Suprapubic skin (tissue), 4 donors: ENCODE data around the gene STAT3. TPM values are rescaled to one million over a fixed set of nuclear protein-coding genes. Genes with fewer than 3 reads are reported as not detected.
A peak's percentile ranks its signal among the peaks of the same experiment; 100 is the strongest.

Source experiments
- DNase-seq, 2 donors: peaks; one replicate each; pipeline ENCODE4 v3.0.0-alpha.2; 2019; ENCODE audit warnings: low spot score in 2 of 2
- H3K27ac ChIP-seq: fragments of 200-600 bp; sonication (generic); one replicate; pipeline ENCODE4 v1.5.1; 2019
- H3K27me3 ChIP-seq: fragments of 200-600 bp; sonication (generic); one replicate; pipeline ENCODE4 v1.5.1; 2019
- H3K36me3 ChIP-seq: fragments of 200-600 bp; sonication (generic); one replicate; pipeline ENCODE4 v1.5.1; 2019
- H3K4me1 ChIP-seq: fragments of 200-600 bp; sonication (generic); one replicate; pipeline ENCODE4 v1.5.1; 2019
- H3K4me3 ChIP-seq: fragments of 200-600 bp; sonication (generic); one replicate; pipeline ENCODE4 v1.5.1; 2019; ENCODE audit warnings: mild to moderate bottlenecking
- H3K9me3 ChIP-seq: fragments of 200-600 bp; sonication (generic); one replicate; pipeline ENCODE4 v1.5.1; 2019
- EP300 ChIP-seq: sonication (generic); formaldehyde crosslinking; IDR thresholded peaks from one replicate; pipeline ENCODE4 v1.6.1; 2017; ENCODE audit warnings: antibody characterized with exemption
- POLR2A ChIP-seq, 2 donors: fragments of 450-650 bp; IDR thresholded peaks; one replicate each; pipeline ENCODE4 v1.6.1; 2017; ENCODE audit warnings: antibody characterized with exemption in 2 of 2, mild to moderate bottlenecking in 2 of 2, moderate library complexity in 2 of 2
- POLR2AphosphoS5 ChIP-seq, 3 donors: sonication (generic); formaldehyde crosslinking; IDR thresholded peaks; one replicate each; pipeline ENCODE4 v1.6.1; 2017; ENCODE audit warnings: antibody characterized with exemption in 3 of 3
- WGBS: methylation state at CpG from one replicate; pipeline ENCODE4 v1.1.5; 2018; 5-methylcytosine and 5-hydroxymethylcytosine counted together
- total RNA-seq, 4 donors: library from RNA; depleted of rRNA; stranded (reverse); fragments of >200 nt; gene quantifications; one replicate each; pipeline ENCODE4 v1.1.0, GENCODE V29; 2016
- TF ChIP-seq, protein P1 (sequence below), 2 donors: fragments of 200-600 bp in 1 of 2; fragments of 450-650 bp in 1 of 2; sonication (generic) in 1 of 2; IDR thresholded peaks; one replicate each; pipeline ENCODE4 v1.5.1; 2016 to 2019; ENCODE audit warnings: antibody characterized with exemption in 2 of 2, mild to moderate bottlenecking in 1 of 2, moderate library complexity in 1 of 2

Gene STAT3
- total RNA-seq, 4 donors from 2014 or later = 144 to 174 (median 152) TPM

DNA sequence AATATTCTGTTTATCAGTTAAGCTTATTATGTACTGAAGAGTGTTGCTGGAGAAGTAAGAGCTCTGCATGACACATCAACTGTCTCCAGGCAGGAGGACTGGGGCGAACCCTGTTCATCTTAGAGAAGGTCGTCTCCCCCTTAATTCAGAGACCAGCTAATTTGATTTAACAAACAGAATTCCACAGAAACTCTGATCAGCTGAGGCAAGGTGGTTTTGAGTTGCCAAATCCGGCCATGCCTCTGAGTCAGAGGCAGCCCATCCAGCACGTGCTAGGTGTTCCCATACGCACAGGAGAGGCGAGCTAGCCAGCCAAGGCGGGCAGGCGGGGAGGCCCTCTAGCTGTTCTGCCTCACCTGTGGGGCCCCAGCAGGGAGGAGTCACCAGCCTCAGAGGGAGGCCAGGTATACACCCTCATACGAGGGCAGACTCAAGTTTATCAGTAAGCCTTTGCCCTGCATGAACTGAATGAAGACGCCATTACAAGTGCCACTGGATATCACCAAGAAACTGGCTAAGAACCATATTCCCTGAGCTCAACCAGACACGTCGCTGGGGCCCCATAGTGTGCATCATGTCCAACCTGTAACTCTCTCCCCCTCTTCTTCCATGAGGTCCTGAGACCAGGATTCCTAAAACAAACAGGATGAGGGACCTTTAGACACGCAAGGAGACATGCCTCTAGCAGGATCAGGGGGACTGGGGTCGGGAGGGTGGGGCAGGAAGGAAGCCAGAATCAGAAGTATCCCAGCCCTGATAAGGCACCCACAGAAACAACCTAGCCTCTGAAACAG is 74.3 kb downstream of the STAT3 start:
- peaks cover 79% of the 10 kb centered on the region for H3K36me3 ChIP-seq
- H3K27me3 ChIP-seq = no peaks in the 10 kb centered on the region
- no peak overlapping the region for H3K4me3 ChIP-seq
- peaks cover 39% of the 10 kb centered on the region for H3K4me1 ChIP-seq
- no peaks in the 10 kb centered on the region for H3K9me3 ChIP-seq
- WGBS = 67% methylated on average over 10 of the region's 14 CpGs
- TF ChIP-seq, protein P1, sequence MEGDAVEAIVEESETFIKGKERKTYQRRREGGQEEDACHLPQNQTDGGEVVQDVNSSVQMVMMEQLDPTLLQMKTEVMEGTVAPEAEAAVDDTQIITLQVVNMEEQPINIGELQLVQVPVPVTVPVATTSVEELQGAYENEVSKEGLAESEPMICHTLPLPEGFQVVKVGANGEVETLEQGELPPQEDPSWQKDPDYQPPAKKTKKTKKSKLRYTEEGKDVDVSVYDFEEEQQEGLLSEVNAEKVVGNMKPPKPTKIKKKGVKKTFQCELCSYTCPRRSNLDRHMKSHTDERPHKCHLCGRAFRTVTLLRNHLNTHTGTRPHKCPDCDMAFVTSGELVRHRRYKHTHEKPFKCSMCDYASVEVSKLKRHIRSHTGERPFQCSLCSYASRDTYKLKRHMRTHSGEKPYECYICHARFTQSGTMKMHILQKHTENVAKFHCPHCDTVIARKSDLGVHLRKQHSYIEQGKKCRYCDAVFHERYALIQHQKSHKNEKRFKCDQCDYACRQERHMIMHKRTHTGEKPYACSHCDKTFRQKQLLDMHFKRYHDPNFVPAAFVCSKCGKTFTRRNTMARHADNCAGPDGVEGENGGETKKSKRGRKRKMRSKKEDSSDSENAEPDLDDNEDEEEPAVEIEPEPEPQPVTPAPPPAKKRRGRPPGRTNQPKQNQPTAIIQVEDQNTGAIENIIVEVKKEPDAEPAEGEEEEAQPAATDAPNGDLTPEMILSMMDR (IDR thresholded peaks at IDR 0.05) = no peak
- TF ChIP-seq EP300 (no peak), POLR2AphosphoS5 (IDR thresholded peaks at IDR 0.05) (no peak), POLR2A (IDR thresholded peaks at IDR 0.05) (no peak)
- no peak for DNase-seq
- H3K27ac ChIP-seq = peak overlapping the region; percentile 41

DNA sequence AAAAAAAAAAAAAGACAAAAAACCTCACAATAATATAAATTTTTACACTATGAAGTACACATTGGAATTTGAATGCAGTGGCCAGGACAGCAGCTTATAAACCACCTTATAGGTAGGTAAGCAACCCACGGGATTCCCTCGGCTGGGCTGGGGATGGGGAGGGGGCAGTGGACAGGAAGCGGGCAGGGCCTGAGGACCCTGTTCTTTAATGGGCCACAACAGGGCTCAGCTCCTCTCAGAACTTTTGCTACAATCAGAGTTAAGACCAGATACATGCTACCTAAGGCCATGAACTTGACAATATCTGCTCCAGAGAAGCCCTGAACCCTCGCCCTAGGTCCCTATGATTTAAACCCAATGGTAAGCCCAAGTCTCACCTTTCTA is 74.9 kb downstream of the STAT3 start:
- Histone ChIP-seq H3K36me3 (peaks cover 79% of the 10 kb centered on the region), H3K9me3 (no peaks in the 10 kb centered on the region), H3K4me1 (peaks cover 39% of the 10 kb centered on the region), H3K4me3 (no peak overlapping the region), H3K27ac (peak overlapping the region; percentile 41), H3K27me3 (no peaks in the 10 kb centered on the region)
- TF ChIP-seq POLR2AphosphoS5 (IDR thresholded peaks at IDR 0.05) (no peak), POLR2A (IDR thresholded peaks at IDR 0.05) (no peak), EP300 (no peak)
- TF ChIP-seq, protein P1 (IDR thresholded peaks at IDR 0.05) = no peak
- 80% methylated on average over 4 of the region's 4 CpGs for WGBS
- no peak for DNase-seq

DNA sequence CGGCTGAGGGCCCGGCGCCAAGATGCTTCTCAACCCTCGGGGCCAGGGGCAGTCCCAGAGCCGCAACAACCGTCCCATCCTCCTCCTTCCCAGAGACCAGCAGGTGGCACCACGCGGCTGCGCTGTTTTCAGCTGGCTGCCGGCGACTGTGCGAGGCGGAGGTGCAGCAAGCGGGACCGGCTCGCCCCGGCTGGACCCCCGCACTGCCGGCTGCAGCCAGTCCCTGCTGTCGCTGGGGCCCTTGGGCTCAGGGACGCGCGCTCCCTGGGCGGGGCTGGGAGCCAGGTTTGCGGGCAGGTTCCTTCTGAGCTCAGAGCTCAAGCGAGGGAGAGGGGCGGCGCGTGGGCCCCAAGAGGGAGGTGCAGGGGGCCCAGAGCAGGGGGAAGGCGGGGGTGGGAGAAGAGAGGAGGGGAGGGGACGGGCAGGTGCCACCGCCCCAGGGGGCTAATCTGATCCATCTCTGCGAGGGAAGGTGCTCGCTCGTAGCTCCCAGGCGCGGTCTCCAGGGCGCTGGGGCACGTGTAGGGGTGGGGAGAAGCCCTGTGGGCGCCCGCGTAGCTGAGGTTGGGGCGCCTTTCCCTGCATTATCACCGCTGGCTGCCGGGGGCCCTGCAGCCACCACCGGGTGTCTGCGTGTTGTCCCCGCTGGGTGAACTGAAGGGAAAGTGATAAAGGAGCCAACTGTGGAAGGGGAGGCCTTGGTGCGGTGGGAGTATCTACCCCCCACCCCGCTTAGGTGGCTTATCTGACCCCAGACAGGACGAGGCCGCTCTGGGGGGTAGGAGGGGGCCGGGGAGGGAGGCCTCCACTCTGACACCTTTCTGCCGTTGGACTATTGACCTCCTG is 75.7 kb downstream of the STAT3 start:
- Histone ChIP-seq H3K27me3 (no peaks in the 10 kb centered on the region), H3K27ac (peak overlapping the region; percentile 81), H3K9me3 (no peaks in the 10 kb centered on the region), H3K4me1 (peaks cover 39% of the 10 kb centered on the region), H3K4me3 (peak overlapping the region; percentile 32), H3K36me3 (peaks cover 80% of the 10 kb centered on the region)
- WGBS = 25% methylated on average over 15 of the region's 54 CpGs
- TF ChIP-seq POLR2AphosphoS5 (IDR thresholded peaks at IDR 0.05) (peak in 1 of 3 donors; percentile 73), EP300 (no peak), POLR2A (IDR thresholded peaks at IDR 0.05) (no peak)
- TF ChIP-seq, protein P1 (IDR thresholded peaks at IDR 0.05) = peak; percentile 16 to 68
- DNase-seq = peak; percentile 88 to 94

DNA sequence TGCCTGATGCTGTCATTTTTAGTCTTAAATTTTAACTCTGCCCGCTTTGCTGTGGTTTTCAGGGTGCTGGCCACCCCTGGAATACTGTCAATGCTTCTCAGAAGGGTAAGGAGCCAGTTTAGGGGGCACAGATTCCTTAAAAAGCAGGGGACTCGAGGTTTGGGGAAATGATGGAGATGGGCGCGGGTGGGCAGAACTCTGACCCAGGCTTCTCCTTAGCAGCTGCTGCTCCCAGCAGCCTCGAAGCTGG is 76.3 kb downstream of the STAT3 start:
- Histone ChIP-seq H3K4me1 (peaks cover 39% of the 10 kb centered on the region), H3K36me3 (peaks cover 80% of the 10 kb centered on the region), H3K27me3 (no peaks in the 10 kb centered on the region), H3K27ac (peak overlapping the region; percentile 81), H3K9me3 (no peaks in the 10 kb centered on the region), H3K4me3 (no peak overlapping the region)
- no peak for TF ChIP-seq POLR2A (IDR thresholded peaks at IDR 0.05)
- no peak for TF ChIP-seq EP300
- TF ChIP-seq POLR2AphosphoS5 (IDR thresholded peaks at IDR 0.05) = no peak
- TF ChIP-seq, protein P1 (IDR thresholded peaks at IDR 0.05) = no peak
- 19% methylated on average over 2 of the region's 5 CpGs for WGBS
- DNase-seq = no peak
